HL-60 (cell line): Measurements from ENCODE around the gene SLAMF7.

ENCODE experiments used
- POLR2AphosphoS5 ChIP-seq: IDR thresholded peaks from 2 replicates; pipeline ENCODE4 v1.6.1; 2012; ENCODE audit warnings: low read depth
- SPI1 ChIP-seq: IDR thresholded peaks from 2 replicates; pipeline ENCODE4 v1.6.1; 2012; ENCODE audit warnings: low read depth, mild to moderate bottlenecking, borderline replicate concordance
- TF ChIP-seq, protein P1 (sequence below): IDR thresholded peaks from one replicate; pipeline ENCODE4 v1.5.1; 2011; ENCODE audit warnings: low read length, control low read depth, inconsistent platforms; ENCODE audit not compliant: insufficient read depth

DNA sequence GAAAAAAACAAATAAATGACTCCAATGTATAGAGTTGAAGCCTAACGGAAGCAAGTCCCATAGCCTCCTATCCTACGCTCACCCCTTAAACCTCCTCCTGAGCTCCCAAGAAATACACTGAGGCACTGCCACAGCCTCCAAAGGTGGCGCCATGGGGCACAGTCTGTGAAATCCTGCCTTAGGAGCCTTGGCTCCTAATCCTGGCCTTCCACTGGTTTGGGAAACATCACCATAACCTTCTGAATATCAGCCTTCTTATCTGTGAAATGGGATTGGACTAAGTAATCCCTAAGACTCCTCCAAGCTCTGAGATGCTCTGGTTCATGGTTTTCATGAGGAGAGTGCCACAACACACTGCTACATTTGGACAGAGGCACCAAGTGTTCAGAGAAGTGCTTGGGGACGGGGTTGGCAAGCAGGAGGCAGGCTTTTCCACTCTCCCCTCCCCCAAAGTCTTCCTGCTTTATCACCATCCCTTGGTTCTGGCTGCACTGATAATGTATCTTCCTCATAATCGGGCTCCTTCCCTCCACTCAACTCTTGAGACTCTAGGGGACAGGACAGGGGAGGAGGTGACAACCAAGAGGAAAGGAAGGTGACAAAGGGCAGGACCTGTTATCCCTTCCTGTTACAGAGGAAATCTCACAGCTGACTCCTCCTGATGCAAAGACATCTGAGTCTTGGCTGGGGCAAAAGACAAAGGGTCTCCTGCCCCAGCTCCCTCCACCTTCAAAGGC is 2.7 kb downstream of the SLAMF7 start:
- TF ChIP-seq, protein P1, sequence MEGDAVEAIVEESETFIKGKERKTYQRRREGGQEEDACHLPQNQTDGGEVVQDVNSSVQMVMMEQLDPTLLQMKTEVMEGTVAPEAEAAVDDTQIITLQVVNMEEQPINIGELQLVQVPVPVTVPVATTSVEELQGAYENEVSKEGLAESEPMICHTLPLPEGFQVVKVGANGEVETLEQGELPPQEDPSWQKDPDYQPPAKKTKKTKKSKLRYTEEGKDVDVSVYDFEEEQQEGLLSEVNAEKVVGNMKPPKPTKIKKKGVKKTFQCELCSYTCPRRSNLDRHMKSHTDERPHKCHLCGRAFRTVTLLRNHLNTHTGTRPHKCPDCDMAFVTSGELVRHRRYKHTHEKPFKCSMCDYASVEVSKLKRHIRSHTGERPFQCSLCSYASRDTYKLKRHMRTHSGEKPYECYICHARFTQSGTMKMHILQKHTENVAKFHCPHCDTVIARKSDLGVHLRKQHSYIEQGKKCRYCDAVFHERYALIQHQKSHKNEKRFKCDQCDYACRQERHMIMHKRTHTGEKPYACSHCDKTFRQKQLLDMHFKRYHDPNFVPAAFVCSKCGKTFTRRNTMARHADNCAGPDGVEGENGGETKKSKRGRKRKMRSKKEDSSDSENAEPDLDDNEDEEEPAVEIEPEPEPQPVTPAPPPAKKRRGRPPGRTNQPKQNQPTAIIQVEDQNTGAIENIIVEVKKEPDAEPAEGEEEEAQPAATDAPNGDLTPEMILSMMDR = no peak
- no peak for TF ChIP-seq SPI1
- TF ChIP-seq POLR2AphosphoS5 = no peak
